Measurements from ENCODE around the gene RSPRY1.

RSPRY1 gene

DNA sequence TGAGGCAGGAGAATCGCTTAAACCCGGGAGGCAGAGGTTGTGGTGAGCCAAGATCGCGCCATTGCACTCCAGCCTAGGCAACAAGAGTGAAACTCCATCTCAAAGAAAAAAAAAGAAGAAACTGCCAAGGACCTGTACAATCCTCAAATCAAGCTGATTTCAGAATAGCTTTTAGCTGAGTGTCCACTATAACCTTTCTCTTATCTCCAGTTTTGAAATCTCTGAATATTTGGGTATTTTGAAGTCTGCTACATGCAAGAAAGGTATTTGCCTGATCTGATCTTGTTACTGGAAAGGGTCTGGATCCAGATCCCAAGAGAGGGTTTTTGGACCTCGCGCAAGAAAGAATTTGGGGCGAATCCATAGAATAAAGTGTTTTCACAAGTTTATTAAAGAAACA is 39.8 kb downstream of the RSPRY1 start:
- no peak for DNase-seq

- DNase-seq: no peak
Observed at GRCh38 chr16:57226701-57227621, 40.8 kb downstream of the RSPRY1 start.

GRCh38 chr16:57229079-57229478 is 43.0 kb downstream of the RSPRY1 start:
- DNase-seq: no peak

- no peak for DNase-seq
Observed at GRCh38 chr16:57231821-57232350, 45.8 kb downstream of the RSPRY1 start.

GRCh38 chr16:57233944-57234706 is 48.0 kb downstream of the RSPRY1 start:
- DNase-seq: no peak

GRCh38 chr16:57234707-57235092 is 48.6 kb downstream of the RSPRY1 start:
- DNase-seq: no peak

DNA sequence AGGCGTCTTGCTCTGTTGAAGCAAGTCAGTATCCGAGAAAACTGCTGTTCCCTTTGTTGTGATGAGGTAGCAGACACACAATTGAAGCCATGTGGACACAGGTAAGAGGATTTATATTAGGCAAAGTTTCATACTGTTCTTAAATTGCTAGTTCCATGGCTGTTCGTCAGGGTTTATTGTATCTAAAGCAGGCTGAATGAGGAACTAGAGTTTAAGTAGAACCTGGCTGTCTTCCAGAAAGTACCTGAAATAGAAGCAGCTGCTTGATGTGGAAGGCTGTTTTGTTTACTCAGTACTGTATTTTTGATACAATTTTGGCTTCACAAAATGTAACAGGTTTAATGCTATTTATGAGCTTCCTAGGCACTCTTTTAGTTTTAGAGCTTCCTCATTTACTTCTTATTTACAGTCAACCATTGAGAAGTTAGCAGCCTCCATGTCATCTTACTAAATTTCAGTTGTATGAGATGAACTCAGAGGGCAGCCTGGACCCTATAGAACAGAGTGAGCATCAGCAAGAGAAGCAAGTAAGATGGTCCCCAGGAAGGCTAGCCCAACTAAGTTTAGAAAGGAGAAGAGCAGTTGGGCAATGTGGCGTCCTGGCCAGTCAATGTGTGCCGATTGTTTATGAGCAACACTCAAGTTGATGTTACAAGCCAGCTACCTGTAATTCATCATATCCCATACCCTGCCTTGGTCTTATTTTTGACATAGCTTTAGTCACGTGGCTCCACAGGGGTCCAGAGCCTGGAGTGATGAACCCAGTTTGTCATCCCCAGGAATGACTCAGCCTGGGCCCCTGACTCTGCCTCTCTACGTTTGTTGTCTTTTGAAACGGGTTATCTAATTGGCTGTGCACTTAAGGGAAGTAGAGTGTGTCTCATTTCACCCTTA is 49.2 kb downstream of the RSPRY1 start:
- peak; percentile 81 for DNase-seq

DNA sequence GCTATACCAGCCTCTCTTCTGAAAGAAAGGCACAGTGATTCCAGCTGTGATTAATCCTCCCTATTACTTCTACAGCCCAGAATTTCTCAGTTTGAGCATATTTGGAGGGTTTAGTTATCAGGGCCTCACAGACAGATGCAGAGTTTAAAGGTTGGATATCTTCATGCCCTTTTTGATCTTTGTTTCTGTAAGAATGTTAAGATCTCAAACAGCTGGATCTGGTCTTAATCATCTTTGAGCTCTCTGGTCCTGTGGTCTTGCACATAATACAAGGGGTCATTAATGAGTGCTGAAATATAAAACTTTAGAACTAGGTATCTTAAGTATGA is 49.9 kb downstream of the RSPRY1 start:
- DNase-seq: no peak

- no peak for DNase-seq
Observed at GRCh38 chr16:57238682-57239081, 52.6 kb downstream of the RSPRY1 start.

- no peak for DNase-seq
Observed at GRCh38 chr16:57239107-57239506, 53.0 kb downstream of the RSPRY1 start.

DNA sequence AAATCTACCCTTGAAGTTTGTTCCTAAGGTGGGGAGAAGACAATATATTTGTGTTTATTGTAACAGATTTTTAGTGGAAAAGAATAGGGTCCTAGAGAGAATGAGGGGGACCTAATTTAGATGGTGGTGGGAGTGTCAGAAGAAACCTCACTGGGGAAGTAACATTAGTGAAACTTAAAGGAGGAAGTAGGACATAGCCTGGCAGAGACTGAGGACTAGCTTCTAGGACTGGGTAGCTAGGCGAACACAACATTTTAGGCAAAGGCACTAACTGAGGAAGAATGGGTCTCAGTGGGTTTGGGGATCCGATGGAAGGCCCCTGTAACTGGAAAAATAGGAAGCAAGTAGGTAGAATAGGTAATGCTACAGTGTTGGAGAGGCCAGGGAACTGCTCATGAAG is 54.7 kb downstream of the RSPRY1 start:
- DNase-seq: no peak

DNA sequence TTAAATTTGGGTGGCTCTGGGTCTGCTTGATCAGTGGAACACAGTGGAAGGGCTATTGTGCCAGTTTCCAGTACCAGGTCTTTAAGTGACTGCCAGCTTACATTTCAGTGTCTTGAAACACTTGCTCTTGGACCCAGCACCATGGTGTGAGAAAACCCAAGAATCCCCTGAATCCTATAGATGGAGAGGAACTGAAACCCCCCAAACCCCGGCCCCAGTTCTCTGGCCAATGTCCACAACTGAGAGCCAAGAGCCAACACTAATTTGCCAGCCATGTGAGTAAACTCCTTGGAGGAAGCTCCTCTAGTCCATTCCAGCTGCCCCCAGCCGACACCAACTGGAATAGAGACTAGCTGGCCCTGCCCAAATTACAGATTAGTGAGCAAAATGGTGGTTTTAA is 56.5 kb downstream of the RSPRY1 start:
- no peak for DNase-seq

GRCh38 chr16:57244463-57244766 is 58.3 kb downstream of the RSPRY1 start:
- no peak for DNase-seq

- peak; percentile 92 for DNase-seq
Observed at GRCh38 chr16:57244767-57245471, 58.8 kb downstream of the RSPRY1 start, which contains the start of gene ARL2BP. ARL2BP (plus strand) TSS chr16:57245259; CDS start chr16:57245368, 109 bp downstream.

- peak; percentile 19 for DNase-seq
Observed at GRCh38 chr16:57245472-57246113, 59.5 kb downstream of the RSPRY1 start.

DNA sequence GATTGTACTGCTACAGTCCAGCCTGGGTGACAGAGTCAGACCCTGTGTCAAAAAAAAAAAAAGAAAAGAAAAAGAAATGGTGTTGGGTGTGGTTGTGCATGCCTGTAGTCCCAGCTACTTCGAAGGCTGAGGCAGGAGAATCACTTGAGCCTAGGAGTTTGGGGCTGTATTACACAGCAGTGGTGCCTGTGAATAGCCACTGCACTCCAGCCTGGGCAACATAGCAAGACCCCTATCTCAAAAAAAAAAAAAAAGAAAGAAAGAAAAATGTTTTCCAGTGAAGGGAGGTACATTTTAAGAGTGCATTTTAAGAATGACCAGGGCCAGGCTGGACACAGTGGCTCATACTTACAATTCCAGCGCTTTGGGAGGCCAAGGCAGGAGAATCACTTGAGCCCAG is 65.2 kb downstream of the RSPRY1 start:
- DNase-seq: no peak

DNA sequence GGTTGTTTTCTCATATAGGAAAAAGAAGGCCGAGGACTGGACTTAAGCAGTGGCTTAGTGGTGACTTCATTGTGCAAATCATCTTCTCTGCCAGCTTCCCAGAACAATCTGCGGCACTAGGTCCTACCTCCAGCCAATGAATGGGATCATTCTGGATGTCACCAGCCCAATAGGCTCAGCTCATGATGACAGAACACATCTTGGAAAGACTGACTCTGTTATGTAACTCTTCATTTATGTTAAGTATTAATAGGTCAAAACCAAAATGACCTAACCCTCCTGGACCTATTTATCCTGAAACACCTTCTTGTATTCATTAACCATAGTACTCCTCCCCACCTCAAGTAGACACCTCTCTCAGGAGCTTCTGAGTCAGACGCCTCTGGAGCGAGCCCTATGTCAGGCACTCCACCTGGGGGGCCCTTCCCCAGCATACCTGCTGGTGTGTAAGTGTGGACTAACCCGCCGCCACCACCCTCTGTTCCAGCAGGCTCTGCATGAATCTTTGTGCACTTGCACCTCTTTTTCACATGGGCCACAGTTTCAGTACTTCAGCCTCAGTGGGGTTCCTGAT is 66.1 kb downstream of the RSPRY1 start:
- DNase-seq: no peak

GRCh38 chr16:57253466-57253865 is 67.3 kb downstream of the RSPRY1 start:
- no peak for DNase-seq

GRCh38 chr16:57255686-57256415 is 69.7 kb downstream of the RSPRY1 start:
- no peak for DNase-seq

- DNase-seq: no peak
Observed at GRCh38 chr16:57256601-57257395, 70.7 kb downstream of the RSPRY1 start.

All from NCI-H345 (cell line).